Calu3 (cell line): ENCODE data around the gene MLLT6. TPM values are rescaled to one million over a fixed set of nuclear protein-coding genes. Genes with fewer than 3 reads are reported as not detected.
"Not testable (repeated sequence)": the region's sequence is repeated elsewhere in the genome, so short reads cannot be mapped to it uniquely, and the experiment has no call there.

Source experiments
- BruUV-seq: library from RNA; stranded (reverse); fragments of 400-500 nt; replicated peaks from 2 replicates; lab custom pipeline; 2021; lab: Mats Ljungman, UMichigan
- CTCF ChIA-PET: fragments of 300-600 bp; sonication (Branson Sonifier 250); formaldehyde crosslinking; loops from one replicate; lab custom pipeline; 2022; ENCODE audit warnings: antibody characterized with exemption; lab: Charles Lee
- DNase-seq: peaks from one replicate; pipeline ENCODE4 v3.0.0; 2022
- H3K27ac Mint-ChIP-seq: one replicate; pipeline ENCODE4 v1.8.0; 2022; ENCODE audit warnings: mixed read lengths; ENCODE audit not compliant: unreplicated experiment
- H3K27me3 Mint-ChIP-seq: one replicate; pipeline ENCODE4 v1.8.0; 2022; ENCODE audit warnings: mixed read lengths; ENCODE audit not compliant: unreplicated experiment
- H3K36me3 Mint-ChIP-seq: one replicate; pipeline ENCODE4 v1.8.0; 2022; ENCODE audit warnings: mild to moderate bottlenecking, moderate library complexity, mixed read lengths; ENCODE audit not compliant: insufficient read depth, unreplicated experiment
- H3K4me1 Mint-ChIP-seq: one replicate; pipeline ENCODE4 v1.8.0; 2022; ENCODE audit warnings: mild to moderate bottlenecking, low read depth, mixed read lengths; ENCODE audit not compliant: unreplicated experiment
- H3K4me3 Mint-ChIP-seq: one replicate; pipeline ENCODE4 v1.8.0; 2022; ENCODE audit warnings: mild to moderate bottlenecking, low read depth, moderate library complexity, mixed read lengths; ENCODE audit not compliant: unreplicated experiment
- H3K9me3 Mint-ChIP-seq: one replicate; pipeline ENCODE4 v1.8.0; 2022; ENCODE audit warnings: low read depth, mixed read lengths; ENCODE audit not compliant: unreplicated experiment
- intact Hi-C: fragments of 100-400 bp; cut with micrococcal nuclease; formaldehyde crosslinking; loops from one replicate; pipeline ENCODE4 v1.10.0; 2022; ENCODE audit not compliant: unreplicated experiment
- total RNA-seq: library from RNA; stranded (reverse); gene quantifications from 2 replicates; pipeline ENCODE4 v1.2.3, GENCODE V29; 2022
- TF ChIP-seq, protein P1 (sequence below): fragments of 200-600 bp; IDR thresholded peaks from one replicate; pipeline ENCODE4 v1.8.0; 2022; ENCODE audit warnings: antibody characterized with exemption; ENCODE audit not compliant: unreplicated experiment

The MLLT6 gene
- total RNA-seq, 1 experiment from 2014 or later = 463 TPM

DNA sequence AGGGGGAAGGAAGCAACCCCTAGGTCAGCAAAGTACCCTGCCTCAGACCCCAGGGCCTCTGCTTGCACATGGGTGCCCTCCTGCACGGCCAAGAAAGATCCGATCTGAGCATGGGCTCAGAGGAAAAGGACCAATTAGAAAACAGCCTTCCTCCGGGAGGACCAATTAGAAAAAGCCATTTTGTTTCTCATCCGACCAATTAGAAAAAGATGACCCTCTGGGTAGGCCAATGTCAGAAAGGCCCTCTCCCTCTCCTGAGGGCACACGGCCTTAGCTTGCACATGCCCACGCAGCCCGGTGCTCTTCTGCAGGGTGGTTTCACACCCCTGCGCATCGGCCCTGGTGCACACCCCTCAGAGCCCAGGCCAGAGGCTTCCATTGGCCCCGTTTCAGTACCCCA, 20.0 kb downstream of the MLLT6 start:
- TF ChIP-seq, protein P1, sequence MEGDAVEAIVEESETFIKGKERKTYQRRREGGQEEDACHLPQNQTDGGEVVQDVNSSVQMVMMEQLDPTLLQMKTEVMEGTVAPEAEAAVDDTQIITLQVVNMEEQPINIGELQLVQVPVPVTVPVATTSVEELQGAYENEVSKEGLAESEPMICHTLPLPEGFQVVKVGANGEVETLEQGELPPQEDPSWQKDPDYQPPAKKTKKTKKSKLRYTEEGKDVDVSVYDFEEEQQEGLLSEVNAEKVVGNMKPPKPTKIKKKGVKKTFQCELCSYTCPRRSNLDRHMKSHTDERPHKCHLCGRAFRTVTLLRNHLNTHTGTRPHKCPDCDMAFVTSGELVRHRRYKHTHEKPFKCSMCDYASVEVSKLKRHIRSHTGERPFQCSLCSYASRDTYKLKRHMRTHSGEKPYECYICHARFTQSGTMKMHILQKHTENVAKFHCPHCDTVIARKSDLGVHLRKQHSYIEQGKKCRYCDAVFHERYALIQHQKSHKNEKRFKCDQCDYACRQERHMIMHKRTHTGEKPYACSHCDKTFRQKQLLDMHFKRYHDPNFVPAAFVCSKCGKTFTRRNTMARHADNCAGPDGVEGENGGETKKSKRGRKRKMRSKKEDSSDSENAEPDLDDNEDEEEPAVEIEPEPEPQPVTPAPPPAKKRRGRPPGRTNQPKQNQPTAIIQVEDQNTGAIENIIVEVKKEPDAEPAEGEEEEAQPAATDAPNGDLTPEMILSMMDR = no peak
- intact Hi-C loops = no loop called here
- H3K36me3 Mint-ChIP-seq = peaks cover 76% of the 10 kb centered on the region
- BruUV-seq = no TSS peak
- H3K27me3 Mint-ChIP-seq = no peaks in the 10 kb centered on the region
- H3K4me1 Mint-ChIP-seq = peaks cover 12% of the 10 kb centered on the region
- no peak for DNase-seq
- no peak overlapping the region for H3K4me3 Mint-ChIP-seq
- H3K9me3 Mint-ChIP-seq = no peaks in the 10 kb centered on the region
- H3K27ac Mint-ChIP-seq = no peak overlapping the region
- CTCF ChIA-PET = no interaction called here

DNA sequence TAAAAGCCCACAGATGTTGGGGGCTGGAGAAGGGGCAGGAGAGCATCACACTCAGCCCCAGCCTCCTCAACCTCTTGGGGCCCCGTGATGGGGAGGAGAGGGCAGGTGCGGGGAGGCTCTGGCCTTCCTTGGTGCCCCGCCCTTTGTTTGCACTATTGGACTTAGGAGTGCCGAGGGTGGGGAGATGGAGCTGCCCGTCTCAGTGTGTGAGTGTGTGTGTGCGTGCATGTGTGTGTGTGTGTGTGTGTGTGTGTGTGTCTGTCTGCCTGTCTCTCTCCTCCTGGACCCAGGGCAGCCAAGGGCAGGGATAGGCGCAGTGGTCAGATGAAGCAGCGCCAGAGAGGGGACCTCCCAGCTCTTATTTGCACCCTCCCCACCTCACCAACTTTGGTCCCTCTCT, 21.1 kb downstream of the MLLT6 start:
- H3K36me3 Mint-ChIP-seq = peaks cover 76% of the 10 kb centered on the region
- peak overlapping the region; percentile 46 for H3K27ac Mint-ChIP-seq
- H3K4me3 Mint-ChIP-seq, BruUV-seq, intact Hi-C loops, H3K27me3 Mint-ChIP-seq, H3K9me3 Mint-ChIP-seq, DNase-seq: not testable (repeated sequence)
- CTCF ChIA-PET = interaction anchor here (0.7 to 1.2 kb wide), 2 partner anchors 26 to 953 kb away, joined by 3 read pairs; partner anchors contain the start of gene PSMB3
- H3K4me1 Mint-ChIP-seq = peaks cover 12% of the 10 kb centered on the region

DNA sequence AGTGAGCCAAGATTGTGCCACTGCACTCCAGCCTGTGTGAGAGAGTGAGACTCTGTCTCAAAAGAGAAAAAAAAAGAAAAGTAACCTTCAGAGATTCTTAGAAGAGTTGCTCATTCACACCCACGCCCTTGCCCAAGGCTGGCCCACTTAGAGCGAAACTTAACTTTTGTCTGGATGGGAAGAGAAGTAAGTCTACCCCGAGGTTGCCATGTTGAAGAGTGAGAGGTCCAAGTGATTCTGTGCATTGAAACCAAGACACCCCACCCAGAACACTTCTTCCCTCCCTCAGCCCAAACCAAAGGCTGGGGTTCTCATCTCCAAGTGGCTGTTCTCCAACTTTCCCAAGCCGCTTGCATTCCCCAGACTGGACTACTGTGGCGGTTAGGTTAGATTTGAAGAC, 22.7 kb downstream of the MLLT6 start:
- Mint-ChIP-seq H3K27ac (peak overlapping the region; percentile 55), H3K4me1 (peaks cover 25% of the 10 kb centered on the region), H3K4me3 (peak overlapping the region; percentile 90), H3K27me3 (no peaks in the 10 kb centered on the region), H3K9me3 (no peaks in the 10 kb centered on the region), H3K36me3 (peaks cover 87% of the 10 kb centered on the region)
- CTCF ChIA-PET = interaction anchor here (0.6 to 1.6 kb wide), 4 partner anchors 23 to 757 kb away, joined by 3 to 4 read pairs (median 4); partner anchors contain the start of gene MLLT6
- no TSS peak for BruUV-seq
- TF ChIP-seq, protein P1 = no peak
- intact Hi-C loops = no loop called here
- no peak for DNase-seq

DNA sequence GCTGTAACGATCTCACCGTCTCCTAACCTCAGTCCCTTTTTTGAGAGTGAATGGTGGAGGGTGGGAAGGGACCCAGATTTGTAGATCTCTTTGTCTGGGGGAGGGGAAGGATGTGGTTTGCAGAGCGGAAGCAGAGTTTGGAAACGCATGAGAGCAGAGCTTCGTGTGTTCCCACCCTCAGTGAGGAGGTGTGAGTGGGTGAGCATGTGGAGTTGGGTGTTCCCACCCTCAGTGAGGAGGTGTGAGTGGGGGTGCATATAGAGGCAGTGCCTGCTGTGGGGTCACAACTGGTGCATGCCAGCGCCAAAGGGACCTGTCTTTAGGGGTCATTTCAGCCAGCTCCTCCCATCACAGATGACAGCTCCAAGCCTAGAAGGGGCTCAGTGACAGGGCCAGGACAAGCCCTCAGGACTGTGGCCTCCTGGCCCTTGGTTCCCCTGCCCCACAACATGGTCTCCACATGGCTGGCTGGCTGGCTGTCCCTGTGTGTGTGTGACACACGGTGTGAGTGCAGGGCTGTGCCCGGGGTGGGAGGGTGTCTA, 23.3 kb downstream of the MLLT6 start:
- CTCF ChIA-PET = interaction anchor here (0.8 to 1.6 kb wide), 5 partner anchors 10 to 59 kb away, joined by 3 to 4 read pairs (median 3); partner anchors contain the start of gene MLLT6
- no peak for DNase-seq
- TF ChIP-seq, protein P1 = no peak
- intact Hi-C loops = no loop called here
- Mint-ChIP-seq H3K27ac (peak overlapping the region; percentile 55), H3K36me3 (peaks cover 87% of the 10 kb centered on the region), H3K27me3 (no peaks in the 10 kb centered on the region), H3K9me3 (no peaks in the 10 kb centered on the region), H3K4me3 (peak overlapping the region; percentile 90), H3K4me1 (peaks cover 32% of the 10 kb centered on the region)
- BruUV-seq = no TSS peak

DNA sequence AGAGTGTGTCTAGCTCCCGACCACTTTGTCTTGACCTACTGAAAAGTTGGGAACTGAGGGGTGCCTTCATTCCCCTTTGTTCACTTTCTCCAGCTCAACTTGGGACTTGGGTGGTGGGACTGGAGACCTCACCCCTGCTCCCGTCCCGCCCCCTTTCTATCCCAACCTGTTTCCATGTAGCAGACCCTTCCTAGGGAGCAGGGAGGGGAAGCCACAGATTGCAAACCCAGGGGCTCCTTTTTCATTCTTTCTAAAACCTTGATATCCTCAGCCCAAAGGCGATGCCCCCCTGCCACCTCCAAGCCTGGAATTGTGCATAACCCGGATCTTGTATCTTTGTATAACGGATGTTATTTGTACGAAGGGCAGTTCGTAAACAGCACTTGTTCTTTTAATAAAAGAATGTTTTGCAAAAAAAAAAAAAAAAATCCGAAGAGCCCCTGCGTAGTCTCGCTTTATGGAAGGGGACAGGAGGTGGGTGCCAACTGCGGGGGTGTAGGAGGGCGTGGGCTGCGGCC, 24.4 kb downstream of the MLLT6 start:
- Mint-ChIP-seq H3K27me3 (no peaks in the 10 kb centered on the region), H3K4me3 (peak overlapping the region; percentile 90), H3K36me3 (peaks cover 87% of the 10 kb centered on the region), H3K27ac (peak overlapping the region; percentile 43), H3K4me1 (peaks cover 42% of the 10 kb centered on the region), H3K9me3 (no peaks in the 10 kb centered on the region)
- DNase-seq = no peak
- no TSS peak for BruUV-seq
- intact Hi-C loops = no loop called here
- CTCF ChIA-PET = interaction anchor here (0.7 to 2.5 kb wide), 6 partner anchors 20 to 369 kb away, joined by 3 to 20 read pairs (median 4); partner anchors contain the start of genes EPOP and MLLT6
- TF ChIP-seq, protein P1 = no peak
